ENCODE measurements around the gene CEACAM7.

DNA sequence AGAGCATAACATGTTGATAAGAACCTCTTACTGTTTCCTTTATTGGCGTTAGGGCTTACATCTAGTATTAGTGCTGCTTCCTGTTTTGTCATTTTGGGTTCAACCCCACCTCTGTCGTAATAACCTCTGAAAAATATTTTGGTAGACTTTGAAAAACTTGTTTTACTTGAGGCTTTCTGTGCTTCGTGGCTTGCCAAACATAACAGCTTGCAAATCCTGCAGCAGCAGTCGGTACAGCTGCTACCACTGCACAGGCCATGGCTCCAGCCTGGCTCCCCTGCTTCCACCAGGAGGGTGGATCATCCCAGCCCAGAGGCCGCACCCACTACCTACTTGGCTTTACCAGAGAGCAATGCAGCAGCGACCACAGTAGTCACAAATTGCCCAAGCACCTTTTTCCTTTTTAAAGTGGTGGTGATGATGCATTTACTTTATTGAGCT is 49.4 kb downstream of the CEACAM7 start:
- TF ChIP-seq, protein P1, sequence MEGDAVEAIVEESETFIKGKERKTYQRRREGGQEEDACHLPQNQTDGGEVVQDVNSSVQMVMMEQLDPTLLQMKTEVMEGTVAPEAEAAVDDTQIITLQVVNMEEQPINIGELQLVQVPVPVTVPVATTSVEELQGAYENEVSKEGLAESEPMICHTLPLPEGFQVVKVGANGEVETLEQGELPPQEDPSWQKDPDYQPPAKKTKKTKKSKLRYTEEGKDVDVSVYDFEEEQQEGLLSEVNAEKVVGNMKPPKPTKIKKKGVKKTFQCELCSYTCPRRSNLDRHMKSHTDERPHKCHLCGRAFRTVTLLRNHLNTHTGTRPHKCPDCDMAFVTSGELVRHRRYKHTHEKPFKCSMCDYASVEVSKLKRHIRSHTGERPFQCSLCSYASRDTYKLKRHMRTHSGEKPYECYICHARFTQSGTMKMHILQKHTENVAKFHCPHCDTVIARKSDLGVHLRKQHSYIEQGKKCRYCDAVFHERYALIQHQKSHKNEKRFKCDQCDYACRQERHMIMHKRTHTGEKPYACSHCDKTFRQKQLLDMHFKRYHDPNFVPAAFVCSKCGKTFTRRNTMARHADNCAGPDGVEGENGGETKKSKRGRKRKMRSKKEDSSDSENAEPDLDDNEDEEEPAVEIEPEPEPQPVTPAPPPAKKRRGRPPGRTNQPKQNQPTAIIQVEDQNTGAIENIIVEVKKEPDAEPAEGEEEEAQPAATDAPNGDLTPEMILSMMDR (IDR thresholded peaks at IDR 0.05) = no peak
- no peak for TF ChIP-seq POLR2A (IDR thresholded peaks at IDR 0.05)

All from thyroid gland (tissue), 4 donors.